NCI-H2196 (cell line): ENCODE measurements around the gene CLK2.
A peak's percentile ranks its signal among the peaks of the same experiment; 100 is the strongest.
"Not testable (repeated sequence)": the region's sequence is repeated elsewhere in the genome, so short reads cannot be mapped to it uniquely, and the experiment has no call there.

Experiments used
- DNase-seq: peaks from one replicate; lab custom pipeline; 2025; ENCODE audit not compliant: unreplicated experiment; lab: John Stamatoyannopoulos, UW

CLK2 gene

GRCh38 chr1:155297384-155297783 is 24.1 kb upstream of the CLK2 start:
- no peak for DNase-seq

- DNase-seq = no peak
These were observed 23.4 kb upstream of the CLK2 start for GRCh38 chr1:155296661-155297060.

- DNase-seq = no peak
These were observed 22.6 kb upstream of the CLK2 start for GRCh38 chr1:155295942-155296267.

- DNase-seq = no peak
These were observed 22.1 kb upstream of the CLK2 start for GRCh38 chr1:155295183-155295941.

- no peak for DNase-seq
These were observed 21.3 kb upstream of the CLK2 start for GRCh38 chr1:155294520-155295182.

GRCh38 chr1:155293086-155293749 is 19.9 kb upstream of the CLK2 start:
- no peak for DNase-seq

- not testable (repeated sequence) for DNase-seq
These were observed 17.7 kb upstream of the CLK2 start for GRCh38 chr1:155291006-155291405.

- DNase-seq = no peak
These were observed 14.8 kb upstream of the CLK2 start for GRCh38 chr1:155287987-155288543.

- no peak for DNase-seq
These were observed 13.2 kb upstream of the CLK2 start for GRCh38 chr1:155286544-155286943.

- no peak for DNase-seq
These were observed 12.3 kb upstream of the CLK2 start for GRCh38 chr1:155285631-155286044.

GRCh38 chr1:155285063-155285462 is 11.8 kb upstream of the CLK2 start:
- DNase-seq = no peak

- DNase-seq = no peak
These were observed 11.2 kb upstream of the CLK2 start for GRCh38 chr1:155284476-155284875.

- DNase-seq = no peak
These were observed 9.3 kb upstream of the CLK2 start for GRCh38 chr1:155282488-155283091.

- DNase-seq = no peak
These were observed 6.0 kb upstream of the CLK2 start for GRCh38 chr1:155279268-155279667.

GRCh38 chr1:155278689-155279160 is 5.4 kb upstream of the CLK2 start:
- DNase-seq = no peak

GRCh38 chr1:155277902-155278688 is 4.8 kb upstream of the CLK2 start:
- DNase-seq = peak; percentile 62

- DNase-seq = peak; percentile 98
These were observed 4.0 kb upstream of the CLK2 start, which contains the start of gene HCN3 for GRCh38 chr1:155277070-155277901. TSS of gene HCN3 (plus strand) at chr1:155277463. CDS start at chr1:155277591, 128 bp downstream.

- peak; percentile 68 for DNase-seq
These were observed 600 bp downstream of the CLK2 start for GRCh38 chr1:155272466-155273342.

GRCh38 chr1:155269381-155269780 is 3.9 kb downstream of the CLK2 start:
- DNase-seq = no peak
